Ureter (tissue), 1 donor: Measurements from ENCODE around the gene CALN1. TPM values are rescaled to one million over a fixed set of nuclear protein-coding genes. Genes with fewer than 3 reads are reported as not detected.

Experiments
- DNase-seq: peaks from one replicate; pipeline ENCODE4 v3.0.0-alpha.2; 2020; ENCODE audit warnings: low spot score
- total RNA-seq: library from RNA; stranded (reverse); gene quantifications from one replicate; pipeline ENCODE4 v1.2.4, GENCODE V29; 2023
- donor health status: DM: yes; HTN: yes; CAD: no.

The CALN1 gene
- total RNA-seq, 1 donor from 2014 or later: not detected

GRCh38 chr7:72039460-72039859, 372.7 kb downstream of the CALN1 start:
- DNase-seq: no peak

- DNase-seq: no peak
Measured at GRCh38 chr7:72038022-72038732, 374.0 kb downstream of the CALN1 start.

GRCh38 chr7:72037516-72037915, 374.6 kb downstream of the CALN1 start:
- no peak for DNase-seq

- no peak for DNase-seq
Measured at GRCh38 chr7:72035266-72035665, 376.9 kb downstream of the CALN1 start.

GRCh38 chr7:72032934-72033333, 379.2 kb downstream of the CALN1 start:
- no peak for DNase-seq

GRCh38 chr7:72030994-72031667, 381.0 kb downstream of the CALN1 start:
- no peak for DNase-seq

GRCh38 chr7:72028267-72028666, 383.9 kb downstream of the CALN1 start:
- no peak for DNase-seq

GRCh38 chr7:72025381-72025960, 386.7 kb downstream of the CALN1 start:
- DNase-seq: no peak

- DNase-seq: no peak
Measured at GRCh38 chr7:72023926-72024325, 388.2 kb downstream of the CALN1 start.

GRCh38 chr7:72021716-72022115, 390.4 kb downstream of the CALN1 start:
- no peak for DNase-seq

GRCh38 chr7:72020311-72020710, 391.8 kb downstream of the CALN1 start:
- DNase-seq: no peak

- DNase-seq: no peak
Measured at GRCh38 chr7:72019436-72019835, 392.7 kb downstream of the CALN1 start.

GRCh38 chr7:72017756-72018155, 394.4 kb downstream of the CALN1 start:
- DNase-seq: no peak

GRCh38 chr7:72016574-72016973, 395.6 kb downstream of the CALN1 start:
- no peak for DNase-seq

- DNase-seq: no peak
Measured at GRCh38 chr7:72015136-72015535, 397.0 kb downstream of the CALN1 start.

GRCh38 chr7:72007018-72007417, 405.1 kb downstream of the CALN1 start:
- DNase-seq: no peak

GRCh38 chr7:72003236-72003635, 408.9 kb downstream of the CALN1 start:
- no peak for DNase-seq

- DNase-seq: no peak
Measured at GRCh38 chr7:71996141-71996540, 416.0 kb downstream of the CALN1 start.

GRCh38 chr7:71995111-71995510, 417.0 kb downstream of the CALN1 start:
- no peak for DNase-seq

GRCh38 chr7:71991586-71991985, 420.6 kb downstream of the CALN1 start:
- no peak for DNase-seq

GRCh38 chr7:71990138-71990462, 422.0 kb downstream of the CALN1 start:
- no peak for DNase-seq

- DNase-seq: no peak
Measured at GRCh38 chr7:71988201-71988600, 423.9 kb downstream of the CALN1 start.

GRCh38 chr7:71987200-71987767, 424.9 kb downstream of the CALN1 start:
- no peak for DNase-seq
